Left hindlimb (tissue), 1 donor: ENCODE results near the gene MORC1.

ENCODE experiments used
- DNase-seq: peaks from one replicate; pipeline ENCODE4 v3.0.0-alpha.2; 2018

Gene MORC1

DNA sequence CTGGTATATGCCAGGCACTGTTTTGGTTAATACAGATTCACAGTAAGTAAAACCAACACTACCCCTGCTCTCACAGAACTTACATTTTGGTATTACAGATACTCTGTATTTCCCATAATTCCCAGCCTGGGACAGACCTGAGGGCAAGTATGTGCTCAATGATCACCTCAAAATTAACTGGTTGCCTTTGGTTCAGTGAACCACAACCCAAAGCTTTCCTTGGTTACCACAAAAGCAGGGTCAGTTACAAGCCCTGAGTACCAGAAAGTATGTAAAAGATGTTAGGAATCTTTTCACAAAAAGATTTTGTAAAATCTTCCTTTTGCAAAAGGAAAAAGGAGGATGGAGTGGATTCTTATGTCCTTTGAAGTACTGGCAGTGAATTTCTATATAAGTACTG, 92.0 kb downstream of the MORC1 start:
- DNase-seq, result no peak

GRCh38 chr3:109023656-109024254, 94.2 kb downstream of the MORC1 start:
- DNase-seq, result no peak

- DNase-seq, result no peak
These were observed 94.8 kb downstream of the MORC1 start for GRCh38 chr3:109023167-109023566.

GRCh38 chr3:109021556-109021955, 96.4 kb downstream of the MORC1 start:
- DNase-seq, result no peak

GRCh38 chr3:109018828-109019227, 99.1 kb downstream of the MORC1 start:
- DNase-seq, result no peak

GRCh38 chr3:109005443-109005842, 112.5 kb downstream of the MORC1 start:
- DNase-seq, result no peak

DNA sequence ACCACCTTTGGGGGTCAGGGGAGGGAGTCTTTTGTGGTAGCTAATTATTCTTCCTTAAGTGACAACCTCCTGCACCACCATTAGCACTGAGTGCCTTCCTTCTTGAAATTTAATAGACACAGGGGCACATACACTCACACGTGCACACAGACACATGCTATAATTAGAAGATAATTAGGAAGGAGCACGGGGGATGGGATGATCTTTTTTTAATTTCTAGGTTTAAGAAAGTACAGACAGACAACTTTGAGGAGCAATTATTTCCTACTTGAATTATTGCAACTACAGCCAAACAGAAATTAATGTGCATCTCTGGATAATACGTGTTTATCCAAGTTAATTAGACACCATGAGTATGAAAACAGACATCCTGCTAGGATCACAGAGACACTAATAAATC, 119.5 kb downstream of the MORC1 start:
- DNase-seq, result no peak

GRCh38 chr3:108985844-108986243, 132.1 kb downstream of the MORC1 start:
- DNase-seq, result no peak

DNA sequence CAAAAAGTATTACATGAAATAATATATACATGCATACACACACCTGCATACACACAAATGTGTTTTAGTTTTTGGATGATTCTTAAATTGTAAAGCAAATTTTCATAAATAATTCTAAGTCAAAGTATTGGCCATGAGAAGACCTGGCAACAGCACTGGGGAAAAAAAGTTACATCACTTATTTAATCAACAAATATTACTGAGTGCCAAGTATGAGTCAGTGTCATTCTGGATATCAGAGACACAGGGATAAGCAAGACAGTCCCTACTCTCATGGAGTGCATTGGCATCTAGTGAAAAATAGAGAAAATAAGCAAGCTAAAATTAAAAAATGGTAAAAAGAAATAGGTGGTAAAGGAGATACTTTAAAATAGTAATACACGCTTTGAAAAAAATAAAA, 134.9 kb downstream of the MORC1 start:
- no peak for DNase-seq

- no peak for DNase-seq
These were observed 141.9 kb downstream of the MORC1 start for GRCh38 chr3:108976058-108976457.

- DNase-seq, result no peak
These were observed 144.9 kb downstream of the MORC1 start for GRCh38 chr3:108973019-108973418.

DNA sequence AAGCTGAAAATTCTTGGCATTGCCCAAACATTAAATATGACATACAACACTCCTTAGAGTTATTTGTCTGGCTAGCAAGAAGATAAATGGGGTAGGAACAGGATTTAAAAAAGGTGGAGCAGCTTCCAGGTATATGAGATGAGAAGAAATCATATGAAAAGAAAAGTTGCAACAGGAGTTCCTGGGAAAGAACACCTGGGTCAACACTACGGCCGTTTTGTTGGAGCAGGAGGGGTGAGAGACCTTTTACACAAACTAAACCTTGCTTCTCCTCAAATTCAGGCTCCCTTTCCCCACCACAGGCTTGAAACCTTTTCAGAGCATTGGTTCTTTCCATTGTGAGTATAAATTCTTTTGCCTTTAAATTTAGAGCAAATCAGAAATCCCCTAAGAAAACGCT, 145.5 kb downstream of the MORC1 start:
- no peak for DNase-seq

GRCh38 chr3:108970561-108970960, 147.4 kb downstream of the MORC1 start:
- no peak for DNase-seq

DNA sequence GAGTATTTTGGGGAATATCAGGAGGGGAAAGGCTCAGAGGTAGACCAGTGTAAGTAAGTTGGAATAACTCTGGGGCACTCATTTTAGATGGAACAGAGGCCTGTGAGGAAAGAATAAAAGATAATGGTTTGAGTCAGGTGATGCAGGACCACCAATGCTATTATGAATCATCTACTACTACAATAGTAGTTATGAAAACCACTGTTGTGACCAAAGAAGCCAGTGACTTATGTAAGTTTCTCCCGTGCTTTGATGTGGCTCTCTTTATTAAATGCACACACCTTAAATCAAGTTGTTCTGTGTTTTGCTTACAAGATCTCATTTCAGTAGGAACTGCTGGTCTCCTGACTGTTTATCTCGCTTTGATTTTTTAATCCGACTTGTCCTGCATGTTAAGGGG, 151.2 kb downstream of the MORC1 start:
- no peak for DNase-seq

DNA sequence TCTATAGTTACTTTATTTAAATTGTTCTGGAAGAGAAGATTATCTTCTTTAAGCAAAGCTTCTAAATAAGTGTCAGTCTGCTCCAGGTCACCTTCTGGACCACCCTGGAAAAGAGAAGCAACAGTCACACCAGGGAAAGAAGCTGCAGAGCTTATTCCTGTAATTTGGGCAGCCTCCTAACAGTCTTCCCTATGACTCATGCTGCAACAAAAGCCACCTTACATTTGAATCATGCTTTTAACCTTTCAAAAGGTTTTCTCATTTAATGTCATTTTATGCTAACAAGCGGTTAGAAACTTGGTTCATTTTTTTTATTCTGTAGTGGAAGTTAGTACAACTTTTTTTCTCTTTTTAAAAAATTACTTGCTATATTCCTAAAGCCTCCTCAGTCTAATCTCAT, 158.9 kb downstream of the MORC1 start:
- DNase-seq, result no peak

GRCh38 chr3:108953700-108954099, 164.2 kb downstream of the MORC1 start, which contains the start of gene GUCA1C:
TSS of gene GUCA1C (minus strand) at chr3:108953879. CDS start at chr3:108953762, 117 bp downstream.
- DNase-seq, result no peak

DNA sequence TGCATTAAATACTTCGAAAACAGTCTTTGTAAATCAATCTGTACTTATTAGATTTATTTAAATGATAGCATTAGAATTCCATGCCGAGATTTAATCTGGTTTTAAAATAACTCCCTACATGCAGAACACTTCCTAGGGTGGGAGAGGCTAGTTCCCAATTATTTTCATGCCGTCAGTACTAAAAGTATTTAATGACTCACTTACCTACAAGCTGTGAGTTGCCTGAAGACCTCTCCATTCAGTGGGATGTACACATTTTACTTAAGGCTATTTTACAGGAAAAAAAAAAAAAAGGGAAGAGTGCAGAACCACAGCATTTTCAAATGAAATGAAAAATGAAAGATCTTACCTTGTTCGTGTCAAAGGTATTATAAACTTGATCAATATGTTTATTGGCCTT, 164.7 kb downstream of the MORC1 start:
- DNase-seq, result no peak

- DNase-seq, result no peak
These were observed 166.0 kb downstream of the MORC1 start for GRCh38 chr3:108951820-108952501.

GRCh38 chr3:108947855-108948254, 170.1 kb downstream of the MORC1 start:
- no peak for DNase-seq

DNA sequence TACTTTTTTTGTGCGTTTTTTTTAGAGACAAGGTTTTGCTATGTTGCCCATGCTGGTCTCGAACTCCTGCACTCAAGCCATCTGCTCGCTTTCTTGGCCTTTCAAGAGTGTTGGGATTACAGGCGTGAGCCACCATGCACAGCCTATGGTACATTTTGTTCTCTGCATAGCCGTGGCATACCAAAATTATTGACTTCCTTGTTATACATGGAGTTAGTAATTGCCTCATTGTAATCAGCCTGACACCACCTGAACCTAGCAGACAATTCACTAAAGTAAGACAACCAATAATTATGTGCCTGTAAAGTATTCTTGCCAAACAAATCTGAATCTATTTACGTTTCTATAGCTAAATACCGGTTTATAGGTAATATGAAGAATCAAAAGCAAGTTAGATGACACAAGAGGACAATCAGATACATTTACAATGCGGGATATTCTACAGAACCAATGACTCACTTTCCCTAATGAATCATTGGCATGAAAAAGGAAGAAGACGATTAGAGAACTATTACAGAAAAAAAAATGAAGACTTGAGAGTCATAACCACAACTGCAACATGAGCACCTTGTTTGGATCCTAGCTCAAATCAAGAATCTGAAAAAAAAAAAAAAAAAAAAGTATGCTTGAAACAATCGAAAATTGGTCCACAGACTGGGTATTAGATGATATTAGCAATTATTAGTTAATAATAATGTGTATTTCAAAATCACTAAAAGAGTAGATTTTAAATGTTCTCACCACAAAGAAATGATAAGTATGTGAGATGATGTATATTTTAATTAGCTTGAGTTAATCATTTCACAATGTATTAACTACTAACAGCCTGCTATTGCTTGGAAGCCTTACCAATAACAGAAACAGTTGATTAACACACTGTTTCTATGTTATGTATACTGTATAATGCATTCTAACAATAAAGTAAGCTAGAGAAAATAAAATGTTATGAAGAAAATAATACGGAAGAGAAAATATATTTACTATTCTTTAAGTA, 171.3 kb downstream of the MORC1 start:
- no peak for DNase-seq

- DNase-seq, result no peak
These were observed 177.2 kb downstream of the MORC1 start for GRCh38 chr3:108940568-108941263.

DNA sequence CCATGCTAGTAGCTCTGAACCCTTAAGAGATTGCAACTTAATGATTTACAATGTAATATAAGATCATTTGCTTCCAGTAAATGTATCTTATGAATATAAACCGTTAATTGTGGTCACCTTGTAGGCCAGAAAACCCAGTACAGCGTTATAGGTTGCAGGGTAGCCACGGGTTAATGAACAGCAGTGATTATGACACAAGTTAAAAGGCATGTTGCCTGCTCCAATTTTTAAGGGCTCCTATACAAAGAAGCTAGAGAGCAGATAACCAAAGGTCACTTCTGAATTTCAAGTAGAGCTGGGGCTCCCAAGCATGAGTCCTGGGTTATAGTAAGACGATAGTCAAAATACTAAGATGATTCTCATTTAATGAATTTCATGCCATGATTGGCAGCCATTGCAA, 177.8 kb downstream of the MORC1 start:
- no peak for DNase-seq
